ENCODE results near the gene IMPA2.
"Not testable (repeated sequence)": the region's sequence is repeated elsewhere in the genome, so short reads cannot be mapped to it uniquely, and the experiment has no call there.

Gene IMPA2

DNA sequence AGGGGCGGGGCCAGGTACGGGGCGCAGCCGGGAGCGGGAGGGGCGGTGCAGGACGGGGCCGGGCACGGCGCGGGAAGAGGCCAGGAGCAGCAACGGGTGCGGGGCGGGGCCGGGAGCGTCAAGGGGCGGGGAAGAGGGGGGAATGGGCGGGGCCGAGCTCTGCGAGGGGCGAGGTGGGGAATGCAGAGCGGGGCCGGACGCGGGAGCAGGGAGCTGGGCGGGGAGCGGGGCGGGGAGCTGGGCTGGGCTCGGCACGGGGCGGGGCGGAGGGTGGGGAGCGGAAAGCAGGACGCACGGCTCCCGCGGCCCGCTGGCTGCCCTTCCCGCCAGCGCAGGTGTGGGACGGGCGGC, at the start of gene IMPA2:
Gene IMPA2 (plus strand): TSS at position 316 of the 351 bp plus-strand sequence. CDS start 163 bp downstream, outside the sequence.
- DNase-seq: peak; percentile 94

DNA sequence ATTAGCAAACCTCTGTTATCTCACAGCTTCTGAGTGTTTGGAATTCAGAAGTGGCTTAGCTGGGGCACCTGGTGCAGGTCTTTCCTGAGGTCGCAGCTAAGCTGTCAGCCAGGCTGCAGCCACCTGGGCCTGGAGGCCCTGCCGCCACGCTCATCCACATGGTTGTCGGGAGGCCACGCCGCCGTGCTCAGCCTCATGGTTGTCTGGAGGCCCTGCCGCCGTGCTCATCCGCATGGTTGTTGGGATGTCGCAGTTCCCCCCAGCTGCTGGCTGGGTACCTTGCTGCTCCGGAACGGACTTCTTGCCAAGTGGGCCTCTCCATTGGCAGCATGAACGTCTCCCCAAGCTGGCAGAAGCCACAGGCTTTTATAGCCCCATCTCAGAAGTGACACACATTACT, 48.9 kb upstream of the IMPA2 start:
- no peak for DNase-seq

DNA sequence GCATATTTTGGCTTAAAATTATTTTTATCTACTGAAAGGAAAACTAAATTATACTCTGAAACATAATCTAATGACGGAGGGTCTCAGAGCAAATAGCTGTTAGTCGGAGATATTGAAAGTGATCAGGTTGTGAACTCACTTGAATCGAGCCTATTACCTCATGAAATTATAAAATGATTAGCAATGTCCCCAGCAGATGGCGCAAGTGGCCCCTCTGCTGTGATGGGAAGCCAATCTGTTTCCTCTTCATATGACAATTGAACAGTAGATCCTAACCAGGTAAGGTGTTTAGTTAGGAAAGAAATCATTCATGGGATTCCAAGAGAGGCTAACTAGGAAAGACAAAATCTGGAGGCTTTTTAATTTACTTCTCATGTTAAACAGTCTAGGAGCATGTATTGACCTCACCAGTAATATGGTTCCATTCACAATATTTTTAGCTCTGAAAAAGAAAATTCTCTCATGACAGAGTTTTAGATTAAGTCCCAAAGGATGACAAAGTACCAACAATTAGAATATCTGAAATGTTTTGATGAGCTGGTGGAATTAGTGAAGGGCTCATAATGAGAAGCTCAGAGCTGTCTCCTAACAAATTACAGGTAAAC, 43.3 kb upstream of the IMPA2 start:
- peak; percentile 51 for DNase-seq

DNA sequence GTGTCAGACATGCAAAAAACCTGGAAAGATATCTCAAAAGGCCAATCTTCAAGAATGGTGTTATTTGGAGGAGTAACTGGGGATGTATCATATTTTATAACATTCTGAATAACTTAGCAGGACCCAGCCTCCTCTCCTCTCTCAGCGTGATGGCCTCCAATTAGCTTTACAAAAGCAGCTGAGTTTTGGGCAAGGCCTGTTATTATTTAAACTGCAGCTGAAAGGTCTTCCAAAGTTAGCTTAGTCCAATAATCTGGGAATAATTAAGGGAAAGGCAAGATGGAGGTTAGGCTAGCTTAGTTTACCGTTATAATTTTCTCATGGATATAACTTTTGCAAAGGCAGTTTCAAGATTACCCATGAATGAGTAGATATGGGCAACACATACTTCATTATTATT, 40.4 kb upstream of the IMPA2 start:
- DNase-seq: no peak

DNA sequence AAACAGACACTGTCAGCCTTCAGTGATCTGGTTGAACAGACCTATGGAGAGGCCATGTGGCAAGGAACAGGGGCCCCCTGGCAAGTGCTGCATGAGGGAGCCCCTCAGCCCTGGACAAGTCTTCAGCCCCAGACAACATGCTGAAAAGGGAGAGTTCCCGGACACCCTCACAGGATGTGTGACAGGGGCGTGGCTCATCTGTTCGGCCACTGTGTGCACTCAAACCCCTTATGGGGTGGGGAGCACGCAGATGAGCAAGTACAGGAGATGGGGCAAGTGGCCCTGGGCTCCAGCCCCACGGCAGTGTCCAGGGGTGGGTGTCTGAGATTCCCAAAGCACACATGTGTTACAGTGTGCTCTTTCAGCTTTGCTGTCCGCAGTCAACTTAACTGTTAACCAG, 37.8 kb upstream of the IMPA2 start:
- no peak for DNase-seq

DNA sequence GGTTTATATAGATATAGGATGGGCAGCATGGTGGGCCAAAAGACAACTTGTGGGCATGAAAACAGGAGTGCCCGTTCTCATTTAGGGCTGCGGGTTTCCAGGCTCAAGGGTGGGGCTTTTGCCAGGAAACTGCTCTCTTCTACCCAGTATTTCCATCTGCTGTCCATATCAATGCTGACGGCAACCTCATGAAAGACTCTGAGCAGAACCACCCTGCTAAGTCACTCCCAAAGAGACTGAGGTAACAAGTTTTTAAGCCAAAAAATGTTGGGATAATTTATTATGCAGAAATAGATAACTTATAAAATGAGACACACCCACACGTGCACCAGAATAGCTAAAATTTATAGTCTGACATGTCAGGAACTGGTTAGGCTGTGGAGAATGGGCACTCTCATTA, 37.1 kb upstream of the IMPA2 start:
- DNase-seq: no peak

DNA sequence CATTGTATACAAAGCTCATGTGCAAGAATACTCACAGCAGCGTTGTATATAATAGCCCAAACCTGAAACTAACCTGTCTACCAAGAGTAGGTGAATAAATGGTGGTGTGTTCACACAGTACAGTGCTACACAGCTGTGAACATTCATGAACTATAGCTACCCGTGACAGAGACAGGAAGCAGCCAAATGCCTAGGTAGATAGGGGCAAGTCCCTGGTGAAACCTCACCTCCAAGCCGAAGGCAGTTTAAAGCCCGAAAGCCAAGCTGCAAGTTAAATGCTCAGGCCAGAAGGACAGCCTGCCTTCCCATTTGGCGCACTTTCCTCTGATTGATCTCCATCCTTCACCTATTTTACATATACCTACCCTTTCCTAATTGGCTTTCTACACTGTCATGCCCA, 36.5 kb upstream of the IMPA2 start:
- DNase-seq: no peak

DNA sequence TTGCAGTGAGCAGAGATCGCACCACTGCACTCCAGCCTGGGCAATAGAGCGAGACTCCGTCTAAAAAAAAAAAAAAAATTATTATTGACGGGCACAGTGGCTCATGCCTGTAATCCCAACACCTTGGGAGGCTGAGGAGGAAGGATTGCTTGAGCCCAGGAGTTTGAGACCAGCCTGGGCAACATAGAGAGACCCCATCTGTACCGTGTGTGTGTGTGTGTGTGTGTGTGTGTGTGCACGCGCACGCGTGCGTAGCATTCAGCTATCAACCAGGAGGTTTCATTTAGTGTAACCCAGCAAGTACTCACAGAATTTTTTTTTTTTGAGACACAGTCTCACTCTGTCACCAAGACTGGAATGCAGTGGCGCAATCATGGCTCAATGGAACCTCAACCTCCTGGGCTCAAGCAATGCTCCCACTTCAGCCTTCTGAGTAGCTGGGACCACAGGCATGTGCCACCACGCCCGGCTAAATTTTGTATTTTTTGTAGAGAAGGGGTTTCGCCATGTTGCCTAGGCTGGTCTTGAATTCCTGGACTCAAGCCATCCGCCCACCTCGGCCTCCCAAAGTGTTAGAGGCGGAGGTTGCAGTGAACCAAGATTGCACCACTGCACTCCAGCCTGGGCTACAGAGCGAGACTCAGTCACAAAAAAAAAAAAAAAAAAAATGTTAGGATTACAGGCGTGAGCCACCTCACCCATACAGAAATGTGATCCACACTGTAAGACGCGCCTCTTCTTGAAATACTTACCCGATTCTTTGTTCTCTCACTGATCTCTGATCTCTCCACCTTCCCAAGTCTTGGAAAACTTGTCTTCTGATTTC, 35.3 kb upstream of the IMPA2 start:
- DNase-seq: not testable (repeated sequence)

DNA sequence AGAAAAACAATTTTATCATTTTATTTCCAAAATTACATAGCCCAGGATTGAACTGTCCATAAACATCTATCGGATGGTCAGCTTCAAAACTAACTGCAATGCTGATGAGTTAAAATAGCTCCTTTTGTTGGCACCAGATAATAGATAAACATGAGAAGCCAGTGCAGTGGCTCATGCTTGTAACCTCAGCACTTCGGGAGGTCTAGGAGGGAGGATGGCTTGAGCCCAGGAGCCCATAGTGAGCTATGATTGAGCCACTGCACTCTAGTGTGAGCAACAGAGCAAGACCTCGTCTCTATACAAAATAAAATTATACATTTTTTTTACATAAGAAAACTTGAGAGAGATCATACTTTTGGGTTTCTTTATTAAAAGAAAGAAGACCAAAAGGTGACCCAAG, 34.6 kb upstream of the IMPA2 start:
- DNase-seq: no peak

DNA sequence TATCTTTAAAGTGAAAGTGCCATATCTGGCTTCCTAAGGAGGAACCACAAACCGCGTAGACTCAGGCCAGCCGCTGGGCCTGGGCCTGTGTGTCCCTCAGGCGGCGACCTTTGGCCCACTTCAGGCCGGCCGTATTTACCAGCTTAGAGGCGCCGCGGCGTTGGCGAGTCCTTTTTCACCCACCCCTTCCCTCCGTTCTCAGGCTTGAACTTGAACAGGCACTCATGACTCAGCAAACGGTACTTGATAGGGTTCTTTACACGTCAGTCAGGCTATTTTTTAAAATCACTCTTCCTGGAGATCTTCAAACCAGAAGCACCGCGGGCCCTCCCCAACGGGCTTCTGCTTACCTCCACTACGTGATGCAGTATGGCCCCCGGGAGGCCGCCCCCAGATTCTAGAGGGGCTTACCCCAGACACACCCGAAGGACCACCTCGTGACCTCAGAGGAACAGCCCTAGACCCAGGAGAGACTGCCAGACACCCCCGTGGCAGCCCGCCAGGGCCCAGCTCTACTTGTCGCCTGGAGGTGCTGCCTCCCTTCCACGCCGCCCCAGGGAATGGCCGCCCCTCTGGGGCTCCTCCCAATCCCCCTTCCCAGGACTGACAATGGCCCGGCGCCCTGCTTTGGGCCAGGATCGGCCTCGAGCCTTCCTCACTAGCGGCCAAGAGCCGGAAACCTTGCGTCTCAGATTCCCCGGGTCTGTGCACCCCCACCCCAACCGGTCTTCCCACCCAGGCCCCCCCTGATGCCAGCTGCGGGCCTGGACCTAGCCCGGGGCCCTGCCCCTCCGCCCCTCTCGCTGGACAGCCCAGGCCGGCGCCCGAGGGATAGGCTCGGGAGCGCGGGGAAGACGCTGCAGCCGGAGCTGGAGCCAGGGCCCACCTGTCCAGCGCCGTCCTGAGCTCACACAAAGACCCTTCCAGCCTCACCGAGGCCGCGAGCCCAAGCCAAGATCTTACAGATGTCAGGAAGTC, 33.8 kb upstream of the IMPA2 start:
- no peak for DNase-seq

DNA sequence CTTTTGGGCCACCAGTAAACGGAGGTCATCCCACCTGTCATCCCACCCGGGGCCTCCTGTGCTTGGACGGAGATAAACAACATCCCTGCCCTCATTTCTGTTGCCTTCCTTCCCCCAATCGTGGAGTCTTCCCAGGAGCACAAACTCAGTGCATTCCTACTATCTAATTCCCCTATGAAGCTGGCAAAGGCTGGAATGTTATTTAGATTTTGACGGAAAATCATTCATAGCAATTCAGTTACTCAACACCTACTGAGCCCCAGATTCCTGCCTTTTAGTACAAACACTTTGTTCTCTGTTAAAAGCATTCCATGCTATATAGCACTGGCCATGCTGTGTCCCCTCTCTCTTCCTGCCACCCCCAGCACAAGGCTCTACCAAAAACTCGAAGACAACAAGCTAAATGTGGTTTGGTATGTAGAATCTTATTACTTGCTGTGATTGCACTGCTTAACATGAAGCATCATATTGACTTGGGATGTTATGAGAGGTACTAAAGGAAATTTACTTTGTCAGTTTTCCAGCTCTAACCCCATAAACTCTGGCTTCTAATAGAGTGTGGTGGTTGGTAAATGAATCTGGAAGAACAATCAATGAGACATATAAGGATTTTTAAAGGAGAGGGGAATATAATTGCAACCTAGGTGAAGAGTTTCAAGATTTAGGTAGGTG, 32.3 kb upstream of the IMPA2 start:
- no peak for DNase-seq

DNA sequence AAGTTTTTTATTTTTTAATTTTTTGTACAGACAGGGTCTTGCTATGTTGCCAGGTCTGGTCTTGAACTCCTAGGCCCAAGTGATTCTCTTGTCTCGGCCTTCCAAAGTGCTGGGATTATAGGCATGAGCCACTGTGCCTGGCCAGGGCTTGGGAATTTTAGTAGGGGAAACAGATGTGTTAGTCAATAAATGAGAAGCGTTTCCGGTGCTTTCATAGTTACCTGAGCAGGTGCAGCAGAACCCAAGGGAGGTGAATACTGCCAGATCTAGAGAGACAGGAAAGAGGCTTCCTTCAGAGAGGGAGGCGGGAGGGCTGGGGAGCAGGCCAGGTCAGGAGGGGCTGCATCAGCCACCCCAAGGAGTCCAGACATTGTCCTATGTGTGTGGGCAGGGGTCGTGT, 30.5 kb upstream of the IMPA2 start:
- DNase-seq: no peak

DNA sequence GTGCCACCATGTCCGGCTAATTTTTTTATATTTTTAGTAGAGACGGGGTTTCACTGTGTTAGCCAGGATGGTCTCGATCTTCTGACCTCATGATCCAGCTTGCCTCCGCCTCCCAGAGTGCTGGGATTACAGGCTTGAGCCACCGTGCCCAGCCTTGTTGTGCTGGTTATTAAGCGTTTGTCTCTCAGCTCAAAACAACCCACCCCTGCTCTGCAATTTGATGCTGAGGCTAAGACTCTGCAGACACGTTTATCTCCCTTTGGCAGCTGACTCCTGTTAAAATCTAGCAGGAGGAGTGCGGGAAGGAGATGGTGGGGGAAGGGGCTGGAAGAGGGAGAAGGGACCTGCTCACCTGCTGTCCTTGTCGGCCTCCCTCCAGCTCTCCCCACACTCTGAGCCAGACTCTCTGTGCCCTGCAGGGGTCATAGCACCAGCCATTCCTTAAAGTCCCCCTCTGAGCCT, 29.9 kb upstream of the IMPA2 start:
- no peak for DNase-seq

DNA sequence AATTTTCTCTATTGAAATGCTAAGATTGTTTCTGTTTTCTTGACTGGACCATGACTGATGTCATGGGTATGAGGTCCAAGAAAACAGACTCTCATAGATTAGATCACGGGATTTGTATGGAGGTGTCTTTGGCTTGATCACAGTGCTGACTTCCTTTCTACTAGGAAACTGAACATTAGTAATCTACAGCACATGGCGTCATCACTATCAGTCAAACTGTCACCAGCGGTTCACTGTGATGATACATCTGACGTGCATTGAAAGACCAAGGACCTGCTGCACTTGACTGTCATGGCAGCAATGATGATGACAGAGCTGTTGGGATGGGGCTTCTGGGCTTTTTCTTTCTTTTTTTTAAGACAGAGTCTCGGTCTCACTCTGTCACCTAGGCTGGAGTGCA, 28.2 kb upstream of the IMPA2 start:
- no peak for DNase-seq

DNA sequence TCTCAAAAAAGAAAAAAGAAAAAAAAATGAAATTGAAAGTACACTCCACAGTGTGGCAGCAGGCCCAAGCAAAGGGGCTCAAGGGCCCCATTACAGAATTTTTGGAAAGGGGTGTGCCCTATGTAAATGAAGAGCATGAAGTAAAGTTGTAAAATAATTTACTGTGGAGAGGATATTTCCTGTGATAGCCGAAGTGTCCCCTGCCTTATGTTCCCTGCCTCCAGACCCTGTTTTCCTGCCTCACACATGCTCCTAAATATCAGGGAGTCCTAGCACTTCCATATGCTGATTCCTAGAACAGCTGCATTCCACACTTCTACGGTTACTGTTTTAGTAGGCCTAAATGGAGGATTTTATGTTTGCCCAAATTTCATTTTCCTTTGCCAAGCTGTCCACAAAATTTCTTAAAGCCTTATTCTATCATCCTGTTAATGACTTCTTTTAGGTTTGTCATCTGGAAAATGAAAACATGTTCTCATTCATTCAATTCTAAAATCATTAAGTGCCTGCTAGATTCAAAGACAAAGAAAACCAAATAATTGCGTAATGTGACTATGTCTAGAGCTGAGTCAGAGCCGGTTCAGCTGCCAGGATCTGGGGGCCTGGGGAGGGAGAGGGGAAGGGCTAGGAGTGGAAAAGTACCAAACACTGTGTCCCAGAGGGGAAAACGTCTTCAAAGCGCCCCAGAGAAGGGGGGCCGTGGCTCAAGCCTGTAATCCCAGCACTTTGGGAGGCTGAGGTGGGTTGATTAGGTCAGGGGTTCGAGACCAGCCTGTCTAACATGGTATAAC, 25.9 kb upstream of the IMPA2 start:
- no peak for DNase-seq

DNA sequence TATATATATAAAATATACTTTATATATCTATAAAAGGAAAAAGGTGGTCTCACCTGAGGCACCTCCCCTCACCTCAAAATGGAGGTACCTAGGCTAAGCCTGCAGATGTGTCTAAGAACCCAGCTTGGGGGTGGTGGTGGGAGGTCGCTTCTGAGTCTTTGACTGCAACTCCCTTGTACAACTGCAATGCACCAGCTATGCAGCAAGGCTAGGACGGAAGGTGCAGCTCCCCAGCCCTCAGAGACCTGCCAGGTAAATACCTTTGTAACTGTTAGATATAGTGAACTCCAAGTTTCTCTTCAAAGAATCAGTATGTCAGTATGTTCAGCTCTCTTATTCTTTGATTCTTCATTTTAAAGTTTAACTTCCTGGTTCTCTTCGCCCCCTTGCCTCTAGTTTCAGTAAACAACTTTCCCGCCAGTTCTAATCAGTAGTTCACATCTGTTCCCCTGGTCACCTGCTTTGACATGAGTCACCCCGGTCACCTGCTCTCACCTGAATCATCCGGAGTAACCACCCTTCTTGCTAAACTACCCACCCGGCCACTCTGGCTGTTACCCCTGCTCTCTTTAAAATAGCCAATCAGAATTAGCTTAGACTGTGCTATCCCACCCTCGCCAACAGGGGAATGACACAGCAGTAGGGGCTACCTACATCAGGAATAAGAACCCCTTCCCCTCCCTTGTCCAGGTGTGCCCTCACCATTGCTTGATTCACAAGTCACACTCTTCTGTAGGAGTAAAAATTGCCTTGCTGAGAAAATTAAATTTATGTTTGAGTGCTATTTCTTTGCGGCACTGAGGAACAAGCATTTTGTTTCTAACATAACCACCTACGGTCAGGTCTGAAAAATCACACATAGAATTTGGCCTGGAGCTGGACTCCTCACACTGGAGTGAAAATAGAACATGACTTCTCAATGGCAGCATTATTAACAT, 24.7 kb upstream of the IMPA2 start:
- no peak for DNase-seq

DNA sequence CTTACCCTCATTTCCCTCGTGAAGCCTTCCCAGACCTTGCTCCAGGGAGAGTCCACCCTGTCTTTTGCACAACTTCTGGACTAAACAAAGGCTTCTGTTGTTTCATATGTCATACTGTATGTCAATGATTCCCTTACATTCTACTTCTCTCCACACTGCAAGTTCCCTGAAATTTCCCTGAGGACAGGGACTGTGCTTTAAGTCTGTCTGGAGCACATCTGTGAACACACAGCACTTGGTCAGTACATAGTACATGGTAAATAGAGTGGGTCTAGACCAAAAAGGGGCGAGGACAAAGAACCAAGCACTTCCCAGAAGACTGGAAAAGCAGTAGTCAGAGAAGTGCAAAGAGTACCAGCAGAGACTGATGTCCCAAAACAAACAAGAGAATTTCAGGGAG, 23.7 kb upstream of the IMPA2 start:
- no peak for DNase-seq

DNA sequence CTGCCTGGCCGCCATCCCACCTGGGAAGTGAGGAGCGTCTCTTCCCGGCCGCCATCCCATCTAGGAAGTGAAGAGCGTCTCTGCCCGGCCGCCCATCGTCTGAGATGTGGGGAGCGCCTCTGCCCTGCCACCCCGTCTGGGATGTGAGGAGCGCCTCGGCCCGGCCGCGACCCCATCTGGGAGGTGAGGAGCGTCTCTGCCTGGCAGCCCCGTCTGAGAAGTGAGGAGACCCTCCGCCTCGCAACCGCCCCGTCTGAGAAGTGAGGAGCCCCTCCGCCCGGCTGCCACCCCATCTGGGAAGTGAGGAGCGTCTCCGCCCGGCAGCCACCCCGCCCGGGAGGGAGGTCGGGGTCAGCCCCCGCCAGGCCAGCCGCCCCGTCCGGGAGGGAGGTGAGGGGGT, 21.7 kb upstream of the IMPA2 start:
- not testable (repeated sequence) for DNase-seq

DNA sequence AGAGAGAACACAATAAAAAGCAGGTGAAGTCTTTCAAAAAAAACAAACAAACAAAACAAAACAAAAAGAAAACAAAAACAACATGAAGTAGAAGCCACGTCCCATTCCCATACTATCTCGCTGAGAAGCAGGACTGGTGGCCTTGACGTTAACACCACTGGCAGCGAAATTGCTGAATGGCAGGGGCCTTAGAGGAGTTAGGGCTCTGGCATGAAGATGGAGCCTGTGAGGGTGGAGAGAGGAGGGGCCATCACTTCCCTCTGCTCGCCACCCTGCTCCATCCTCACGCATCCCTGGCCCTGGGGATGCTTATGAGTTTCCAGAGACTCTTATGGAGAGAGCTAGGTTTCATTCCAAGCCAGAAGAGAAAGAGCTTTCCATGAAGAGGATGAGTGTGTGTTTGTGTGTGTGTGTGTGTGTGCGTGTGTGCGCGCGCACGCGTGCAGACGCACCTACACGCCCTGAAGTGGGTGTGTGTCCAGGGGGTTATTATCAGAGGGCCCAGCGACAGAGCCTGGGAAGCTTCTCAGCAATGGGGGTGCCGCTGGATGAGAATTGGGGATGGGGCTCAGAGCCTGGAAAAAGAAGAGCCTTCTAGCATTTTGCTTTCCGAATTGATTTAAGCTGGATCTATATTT, 20.4 kb upstream of the IMPA2 start:
- DNase-seq: no peak

DNA sequence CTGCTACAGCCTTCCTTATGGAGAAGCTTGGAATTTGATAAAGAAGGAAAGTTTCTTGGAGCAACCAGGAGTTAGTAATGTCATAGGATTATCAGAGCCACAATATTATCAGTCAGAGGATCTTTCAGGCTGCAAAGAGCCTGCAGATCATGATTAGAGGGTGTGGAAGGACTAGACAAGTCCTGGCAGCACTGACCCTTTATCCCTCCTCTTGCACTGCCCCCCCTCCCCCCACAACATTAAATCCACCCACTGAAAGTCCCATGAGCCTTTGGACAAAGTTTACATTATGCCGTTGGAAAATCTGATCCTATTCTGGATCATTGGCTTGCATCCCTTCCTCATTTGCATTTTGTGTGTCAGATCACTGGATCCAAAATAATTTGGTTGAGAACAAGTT, 18.7 kb upstream of the IMPA2 start:
- no peak for DNase-seq
